H1 (cell line): Measurements from ENCODE around the gene ZNF609. TPM values are rescaled to one million over a fixed set of nuclear protein-coding genes. Genes with fewer than 3 reads are reported as not detected.

Experiments
- CTCF ChIA-PET: fragments of 300-600 bp; sonication (Branson Sonifier 250); formaldehyde crosslinking; loops from one replicate; lab custom pipeline; 2021; ENCODE audit not compliant: partially characterized antibody; lab: Charles Lee
- POLR2A ChIA-PET: fragments of 300-600 bp; sonication (Branson Sonifier 250); formaldehyde crosslinking; loops from one replicate; lab custom pipeline; 2021; ENCODE audit warnings: inconsistent platforms; ENCODE audit not compliant: partially characterized antibody; lab: Charles Lee
- DNase-seq, 2 experiments: peaks; one replicate each; pipeline versions ENCODE4 v3.0.0 to v3.0.0-alpha.2; 2010 to 2022; ENCODE audit warnings: low spot score in 2 of 2, low read depth in 1 of 2, mixed read lengths in 1 of 2
- FAIRE-seq: peaks from 2 replicates; lab custom pipeline; 2011; peaks lifted over from hg19 to GRCh38; lab: Jason Lieb, UNC
- H2AFZ ChIP-seq: 2 replicates; pipeline ENCODE4 v1.8.1; 2012; ENCODE audit warnings: low read length, inconsistent platforms
- H2AK5ac ChIP-seq: 2 replicates; pipeline ENCODE4 v1.6.1; 2013; ENCODE audit warnings: low read depth, low read length
- H2BK120ac ChIP-seq: replicated peaks from 2 replicates; pipeline ENCODE3; 2013; ENCODE audit warnings: low read depth, low read length, inconsistent platforms
- H2BK12ac ChIP-seq: 2 replicates; pipeline ENCODE4 v1.6.1; 2013; ENCODE audit warnings: low read depth, low read length
- H2BK15ac ChIP-seq: 2 replicates; pipeline ENCODE4 v1.6.1; 2013; ENCODE audit warnings: low read length
- H2BK20ac ChIP-seq: 2 replicates; pipeline ENCODE4 v1.6.1; 2013; ENCODE audit warnings: low read length
- H2BK5ac ChIP-seq: 2 replicates; pipeline ENCODE4 v1.6.1; 2013; ENCODE audit warnings: low read depth, low read length
- H3K14ac ChIP-seq: 2 replicates; pipeline ENCODE4 v1.6.1; 2013; ENCODE audit warnings: inconsistent platforms; ENCODE audit not compliant: insufficient read length
- H3K18ac ChIP-seq: 2 replicates; pipeline ENCODE4 v1.6.1; 2013; ENCODE audit warnings: low read length; ENCODE audit errors: extremely low read depth
- H3K23ac ChIP-seq: 2 replicates; pipeline ENCODE4 v1.6.1; 2013; ENCODE audit warnings: inconsistent platforms; ENCODE audit not compliant: insufficient read length
- H3K23me2 ChIP-seq: 2 replicates; pipeline ENCODE4 v1.6.1; 2013; ENCODE audit warnings: low read depth, low read length
- H3K27ac ChIP-seq: 2 replicates; pipeline ENCODE4 v1.6.1; 2011; ENCODE audit warnings: low read depth, low read length, inconsistent platforms
- H3K27me3 ChIP-seq, 4 experiments: replicated peaks in 1 of 4; 1 replicate in 1 of 4; 2 replicates in 3 of 4; pipeline versions ENCODE4 v1.6.1 to v1.8.1; 2011 to 2013; ENCODE audit warnings: low read length in 3 of 4, mild to moderate bottlenecking in 3 of 4, inconsistent platforms in 2 of 4, mixed read lengths in 2 of 4, moderate library complexity in 1 of 4; ENCODE audit not compliant: control insufficient read depth in 3 of 4, insufficient read depth in 3 of 4; ENCODE audit errors: extremely low read depth in 1 of 4
- H3K36me3 ChIP-seq, 4 experiments: 2 replicates each; pipeline versions ENCODE4 v1.6.1 to v1.8.1; 2011 to 2013; ENCODE audit warnings: mild to moderate bottlenecking in 4 of 4, low read length in 3 of 4, moderate library complexity in 2 of 4, control low read depth in 1 of 4, inconsistent platforms in 1 of 4; ENCODE audit not compliant: insufficient read depth in 4 of 4, control insufficient read depth in 2 of 4
- H3K4ac ChIP-seq: replicated peaks from 2 replicates; pipeline ENCODE3; 2013; ENCODE audit warnings: low read length, low read depth, mixed read lengths, inconsistent platforms; ENCODE audit not compliant: insufficient read length
- H3K4me1 ChIP-seq, 4 experiments: replicated peaks in 1 of 4; 1 replicate in 1 of 4; 2 replicates in 3 of 4; pipeline versions ENCODE4 v1.6.1 to v1.8.1; 2011 to 2013; ENCODE audit warnings: low read length in 3 of 4, inconsistent platforms in 2 of 4, mixed read lengths in 1 of 4; ENCODE audit not compliant: insufficient read depth in 4 of 4, control insufficient read depth in 3 of 4
- H3K4me2 ChIP-seq, 2 experiments: 2 replicates each; pipeline versions ENCODE4 v1.6.1 to v1.8.1; 2011 to 2013; ENCODE audit warnings: low read depth in 2 of 2, low read length in 2 of 2, control low read depth in 1 of 2, inconsistent platforms in 1 of 2, mild to moderate bottlenecking in 1 of 2; ENCODE audit not compliant: insufficient read depth in 1 of 2
- H3K4me3 ChIP-seq, 4 experiments: fragments of 200-600, 300-600 bp in 1 of 4; sonication (generic), shearing (Covaris generic), sonication (Bioruptor Twin) in 1 of 4; 2 replicates each; pipeline versions ENCODE4 v1.5.1 to v1.8.1; 2011 to 2016; ENCODE audit warnings: low read length in 4 of 4, low read depth in 3 of 4, control low read depth in 2 of 4, inconsistent platforms in 2 of 4, mild to moderate bottlenecking in 2 of 4, mixed read lengths in 1 of 4, moderate library complexity in 1 of 4; ENCODE audit not compliant: insufficient read depth in 2 of 4; ENCODE audit errors: extremely low read depth in 1 of 4
- H3K56ac ChIP-seq: replicated peaks from 2 replicates; pipeline ENCODE3; 2013; ENCODE audit warnings: low read depth, mild to moderate bottlenecking, mixed read lengths, low read length, inconsistent platforms; ENCODE audit not compliant: insufficient read length
- H3K79me1 ChIP-seq: 2 replicates; pipeline ENCODE4 v1.6.1; 2013; ENCODE audit warnings: low read depth, low read length, control low read depth
- H3K79me2 ChIP-seq, 2 experiments: 2 replicates each; pipeline versions ENCODE4 v1.6.1 to v1.8.1; 2012 to 2013; ENCODE audit warnings: low read length in 2 of 2, mild to moderate bottlenecking in 2 of 2, inconsistent platforms in 1 of 2; ENCODE audit not compliant: insufficient read depth in 2 of 2, control insufficient read depth in 1 of 2
- H3K9ac ChIP-seq, 4 experiments: replicated peaks in 1 of 4; 1 replicate in 1 of 4; 2 replicates in 3 of 4; pipeline versions ENCODE4 v1.6.1 to v1.8.1; 2011 to 2013; ENCODE audit warnings: low read depth in 3 of 4, low read length in 3 of 4, control low read depth in 2 of 4, mild to moderate bottlenecking in 2 of 4, moderate library complexity in 2 of 4, inconsistent platforms in 1 of 4; ENCODE audit errors: extremely low read depth in 1 of 4
- H3K9me3 ChIP-seq, 2 experiments: 2 replicates each; pipeline versions ENCODE4 v1.6.1 to v1.8.1; 2012 to 2013; ENCODE audit warnings: mild to moderate bottlenecking in 2 of 2, moderate library complexity in 2 of 2, control low read depth in 1 of 2, inconsistent platforms in 1 of 2, low read depth in 1 of 2, low read length in 1 of 2, mixed read lengths in 1 of 2; ENCODE audit not compliant: insufficient read depth in 2 of 2
- H4K20me1 ChIP-seq, 2 experiments: replicated peaks in 1 of 2; 2 replicates each; pipeline versions ENCODE3 to v1.8.1; 2011 to 2013; ENCODE audit warnings: inconsistent platforms in 2 of 2, low read length in 2 of 2, mild to moderate bottlenecking in 1 of 2; ENCODE audit not compliant: insufficient read depth in 2 of 2, control insufficient read depth in 1 of 2
- H4K5ac ChIP-seq: 2 replicates; pipeline ENCODE4 v1.6.1; 2013; ENCODE audit warnings: low read length, low read depth, mixed read lengths, inconsistent platforms; ENCODE audit not compliant: insufficient read length
- H4K8ac ChIP-seq: 2 replicates; pipeline ENCODE4 v1.8.0; 2013; ENCODE audit warnings: mild to moderate bottlenecking, moderate library complexity, low read length, inconsistent platforms; ENCODE audit not compliant: insufficient read depth; ENCODE audit errors: extremely low read depth
- H4K91ac ChIP-seq: replicated peaks from 2 replicates; pipeline ENCODE3; 2013; ENCODE audit warnings: low read length, mixed read lengths, inconsistent platforms; ENCODE audit not compliant: insufficient read length
- BCL11A ChIP-seq, 2 experiments: IDR thresholded peaks; one replicate each; pipeline ENCODE4 v1.6.1; 2011; ENCODE audit warnings: low read depth in 2 of 2, low read length in 2 of 2, mild to moderate bottlenecking in 2 of 2
- CBX8 ChIP-seq: fragments of 300-800, 300-1000 bp; sonication (generic); IDR thresholded peaks from 2 replicates; pipeline ENCODE4 v1.7.1; 2016; ENCODE audit warnings: low read depth, low read length, borderline replicate concordance
- JUN ChIP-seq: IDR thresholded peaks from 2 replicates; pipeline ENCODE4 v1.6.1; 2011; ENCODE audit warnings: low read depth, mild to moderate bottlenecking, improper control_type of control experiment, low read length
- NRF1 ChIP-seq: IDR thresholded peaks from 2 replicates; pipeline ENCODE4 v1.6.1; 2011; ENCODE audit warnings: mild to moderate bottlenecking, low read depth, low read length, improper control_type of control experiment
- POLR2AphosphoS5 ChIP-seq: IDR thresholded peaks from 2 replicates; pipeline ENCODE4 v1.6.1; 2011; ENCODE audit warnings: low read depth, low read length
- RAD21 ChIP-seq, 2 experiments: IDR thresholded peaks in 1 of 2; conservative IDR thresholded peaks in 1 of 2; 2 replicates each; pipeline ENCODE4 v1.6.1; 2011; ENCODE audit warnings: low read depth in 2 of 2, low read length in 2 of 2, improper control_type of control experiment in 1 of 2, inconsistent platforms in 1 of 2, mild to moderate bottlenecking in 1 of 2, moderate library complexity in 1 of 2
- RBBP5 ChIP-seq: IDR thresholded peaks from 2 replicates; pipeline ENCODE4 v1.7.1; 2012; ENCODE audit warnings: low read depth, mild to moderate bottlenecking, inconsistent platforms, low read length, moderate library complexity, borderline replicate concordance
- RXRA ChIP-seq: IDR thresholded peaks from 2 replicates; pipeline ENCODE4 v1.6.1; 2011; ENCODE audit warnings: low read depth, mild to moderate bottlenecking, low read length, moderate library complexity; ENCODE audit not compliant: insufficient read depth
- SAP30 ChIP-seq: fragments of 300-600 bp; sonication (generic); IDR thresholded peaks from 2 replicates; pipeline ENCODE4 v1.7.1; 2012; ENCODE audit warnings: low read length, moderate library complexity, mild to moderate bottlenecking, inconsistent platforms; ENCODE audit not compliant: insufficient read depth, insufficient replicate concordance
- SIRT6 ChIP-seq: IDR thresholded peaks from one replicate; pipeline ENCODE4 v1.7.1; 2012; ENCODE audit warnings: low read length, inconsistent platforms
- TBP ChIP-seq: IDR thresholded peaks from 2 replicates; pipeline ENCODE4 v1.6.1; 2011; ENCODE audit warnings: low read depth, low read length, improper control_type of control experiment
- ZNF274 ChIP-seq: IDR thresholded peaks from 2 replicates; pipeline ENCODE4 v1.7.0; 2012; ENCODE audit warnings: low read length, borderline replicate concordance; ENCODE audit errors: extremely low read depth
- WGBS, 2 experiments: shearing (Covaris generic) in 1 of 2; methylation state at CpG; one replicate each; pipeline versions ENCODE4 v1.1.6 to v1.1.7; 2013 to 2015; ENCODE audit warnings: low lambda C conversion rate in 2 of 2, mixed read lengths in 2 of 2, inconsistent platforms in 1 of 2, low coverage in 1 of 2, missing lambda C conversion rate in 1 of 2; ENCODE audit not compliant: insufficient replicate concordance in 2 of 2, insufficient coverage in 1 of 2, insufficient read length in 1 of 2; ENCODE audit errors: extremely low coverage in 1 of 2, missing lambda C conversion rate in 1 of 2; 5-methylcytosine and 5-hydroxymethylcytosine counted together
- polyA plus RNA-seq, 7 experiments: library from polyadenylated mRNA; depleted of rRNA in 3 of 7; stranded (reverse) in 5 of 7; unstranded in 2 of 7; fragments of >200 nt in 5 of 7; fragments of 200-250 nt in 2 of 7; gene quantifications; 1 replicate in 5 of 7; 2 replicates in 1 of 7; 4 replicates in 1 of 7; pipeline versions ENCODE4 v1.2.1 to v1.2.3, GENCODE V29; 2011 to 2013; ENCODE audit warnings: missing spikeins in 2 of 7, mixed read lengths in 2 of 7
- total RNA-seq: library from RNA; stranded (reverse); fragmentation: NEBNext Ultra II Directional; extraction: Animal tissue kit (Norgen Biotek cat#: 25700); gene quantifications from 2 replicates; pipeline ENCODE4 v1.2.1, GENCODE V29; 2021
- TF ChIP-seq, protein P1 (sequence below): IDR thresholded peaks from 2 replicates; pipeline ENCODE4 v1.6.1; 2012; ENCODE audit warnings: inconsistent platforms

The ZNF609 gene
- total and polyA plus RNA-seq, 2 of the 8 experiments (the other 6 are each of a cell fraction or from before 2014, with no cell fraction given): 15.5 to 47.8 TPM

- Histone ChIP-seq H3K9ac (no peak overlapping the region), H3K18ac (no peak overlapping the region), H2BK20ac (no peak overlapping the region), H3K14ac (no peak overlapping the region), H3K23ac (no peak overlapping the region), H2AFZ (no peak overlapping the region), H4K8ac (no peak overlapping the region), H3K23me2 (no peaks in the 10 kb centered on the region), H4K91ac (no peak overlapping the region), H3K56ac (no peak overlapping the region), H3K4ac (no peak overlapping the region), H2BK120ac (no peak overlapping the region), H3K4me1 (peaks cover 0 to 2% (median 0%) of the 10 kb centered on the region in 4 experiments; a peak in 1 of 7 replicates), H2AK5ac (no peak overlapping the region), H3K4me3 (no peak overlapping the region), H3K36me3 (no peaks in the 10 kb centered on the region; a peak in 1 of 8 replicates), H3K27me3 (no peaks in the 10 kb centered on the region), H3K9me3 (no peaks in the 10 kb centered on the region), H4K20me1 (peaks cover 3 to 5% of the 10 kb centered on the region in 2 experiments), H3K27ac (no peak overlapping the region), H3K79me2 (peaks cover 0 to 59% of the 10 kb centered on the region in 2 experiments; a peak in 3 of 4 replicates), H2BK12ac (no peak overlapping the region), H2BK5ac (no peak overlapping the region), H3K4me2 (no peak overlapping the region), H4K5ac (no peak overlapping the region), H3K79me1 (peaks cover 4% of the 10 kb centered on the region; the same call in 1 of the 2 replicates), H2BK15ac (no peak overlapping the region)
- ChIA-PET CTCF (interaction anchor here (1.5 kb wide), 1 partner anchor 9 kb away, joined by 6 read pairs; no protein-coding TSS in a partner anchor), POLR2A (interaction anchor here (0.7 to 1.5 kb wide), 3 partner anchors 9 to 12 kb away, joined by 3 to 4 read pairs (median 3); no protein-coding TSS in a partner anchor)
- FAIRE-seq (no peak), DNase-seq (no peak)
- 97% methylated on average over 2 of the region's 2 CpGs; no CpG with 5 or more reads in 1 of the 2 experiments for WGBS, 2 experiments
- TF ChIP-seq SIRT6: no peak
- no peak for TF ChIP-seq BCL11A (IDR thresholded peaks at IDR 0.05; ENCODE audit: low read depth in 2 of 2, low read length in 2 of 2)
- TF ChIP-seq RAD21 (IDR thresholded peaks at IDR 0.05 in 1 of 2, conservative IDR thresholded peaks at IDR 0.05 in 1 of 2; ENCODE audit: low read depth in 2 of 2, low read length in 2 of 2): no peak
- no peak for TF ChIP-seq RBBP5
- TF ChIP-seq JUN: no peak
- no peak for TF ChIP-seq RXRA
- no peak for TF ChIP-seq TBP
- TF ChIP-seq, protein P1, sequence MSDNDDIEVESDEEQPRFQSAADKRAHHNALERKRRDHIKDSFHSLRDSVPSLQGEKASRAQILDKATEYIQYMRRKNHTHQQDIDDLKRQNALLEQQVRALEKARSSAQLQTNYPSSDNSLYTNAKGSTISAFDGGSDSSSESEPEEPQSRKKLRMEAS: no peak
- no peak for TF ChIP-seq CBX8
- no peak for TF ChIP-seq POLR2AphosphoS5
- TF ChIP-seq SAP30: no peak
- TF ChIP-seq ZNF274: no peak
- TF ChIP-seq NRF1: no peak
Observed at GRCh38 chr15:64493641-64494040, 33.3 kb downstream of the ZNF609 start.
